Spleen (tissue), 11 donors: Measurements from ENCODE around the gene BRF1. TPM values are rescaled to one million over a fixed set of nuclear protein-coding genes. Genes with fewer than 3 reads are reported as not detected.

Experiments used
- DNase-seq: peaks from one replicate; pipeline ENCODE4 v3.0.0-alpha.2; 2020
- H3K27ac ChIP-seq, 8 donors: fragments of 200-600 bp; sonication (generic) in 7 of 8; 1 replicate in 4 of 8; 2 replicates in 4 of 8; pipeline versions ENCODE4 v1.5.0 to v1.8.0; 2016 to 2021; ENCODE audit warnings: inconsistent platforms in 4 of 8, mild to moderate bottlenecking in 4 of 8, moderate library complexity in 1 of 8
- H3K27me3 ChIP-seq, 7 donors: fragments of 200-600 bp; sonication (generic) in 6 of 7; replicated peaks in 1 of 7; 1 replicate in 4 of 7; 2 replicates in 3 of 7; pipeline versions ENCODE4 v1.5.0 to v1.8.0; 2016 to 2021; ENCODE audit warnings: inconsistent platforms in 3 of 7, mild to moderate bottlenecking in 1 of 7
- H3K36me3 ChIP-seq, 6 donors: fragments of 200-600 bp; sonication (generic) in 5 of 6; 1 replicate in 4 of 6; 2 replicates in 2 of 6; pipeline versions ENCODE4 v1.5.0 to v1.8.0; 2016 to 2021; ENCODE audit warnings: inconsistent platforms in 2 of 6
- H3K4me1 ChIP-seq, 6 donors: fragments of 200-600 bp; sonication (generic) in 5 of 6; 1 replicate in 3 of 6; 2 replicates in 3 of 6; pipeline versions ENCODE4 v1.5.0 to v1.8.0; 2016 to 2021; ENCODE audit warnings: inconsistent platforms in 3 of 6
- H3K4me3 ChIP-seq, 8 donors: fragments of 200-600 bp; sonication (generic) in 7 of 8; 1 replicate in 4 of 8; 2 replicates in 4 of 8; pipeline versions ENCODE4 v1.5.0 to v1.8.0; 2016 to 2021; ENCODE audit warnings: inconsistent platforms in 4 of 8, mild to moderate bottlenecking in 4 of 8, moderate library complexity in 2 of 8
- H3K9me3 ChIP-seq, 8 donors: fragments of 200-600 bp; sonication (generic) in 7 of 8; 1 replicate in 4 of 8; 2 replicates in 4 of 8; pipeline versions ENCODE4 v1.5.0 to v1.8.0; 2016 to 2021; ENCODE audit warnings: inconsistent platforms in 4 of 8
- POLR2A ChIP-seq, 3 donors: fragments of 450-650 bp; IDR thresholded peaks; one replicate each; pipeline ENCODE4 v1.5.1; 2017; ENCODE audit warnings: antibody characterized with exemption in 3 of 3, mild to moderate bottlenecking in 1 of 3
- POLR2AphosphoS5 ChIP-seq, 3 donors: sonication (generic); formaldehyde crosslinking; IDR thresholded peaks; one replicate each; pipeline ENCODE4 v1.5.1; 2017; ENCODE audit warnings: antibody characterized with exemption in 3 of 3
- WGBS, 5 donors: extraction: QIAGEN DNeasy Blood & Tissue Kit in 3 of 5; methylation state at CpG; one replicate each; pipeline versions ENCODE4 v1.1.5 to v1.1.7; 2013 to 2018; 5-methylcytosine and 5-hydroxymethylcytosine counted together
- intact Hi-C: fragments of 100-400 bp; cut with DNase I; formaldehyde crosslinking; loops from one replicate; pipeline ENCODE4 v1.15.0; 2023; ENCODE audit warnings: low total_unique reads
- polyA plus RNA-seq, 3 donors: library from polyadenylated mRNA; stranded (reverse); fragments of 200-250 nt; gene quantifications; one replicate each; pipeline ENCODE4 v1.2.1, GENCODE V29; 2013
- total RNA-seq, 7 donors: library from RNA; depleted of rRNA in 3 of 7; stranded (reverse); fragments of >200 nt in 3 of 7; fragmentation: NEBNext Ultra II Directional in 4 of 7; extraction: Animal tissue kit (Norgen Biotek cat#: 25700) in 4 of 7; gene quantifications; one replicate each; pipeline versions ENCODE4 v1.1.0 to v1.2.1, GENCODE V29; 2016 to 2021
- TF ChIP-seq, protein P1 (sequence below), 11 experiments: fragments of 200-600 bp in 7 of 11; fragments of 450-650 bp in 4 of 11; sonication (generic) in 4 of 11; IDR thresholded peaks in 8 of 11; conservative IDR thresholded peaks in 3 of 11; 1 replicate in 7 of 11; 2 replicates in 4 of 11; pipeline versions ENCODE4 v1.4.0 to v1.8.0; 2016 to 2021; ENCODE audit warnings: antibody characterized with exemption in 11 of 11, inconsistent platforms in 4 of 11, mild to moderate bottlenecking in 1 of 11
- donor health status: healthy with polysubstance abuse.
- donor health status: DM: no; HTN: no; CAD: no; lungs with moderate emphysema.
- donor health status: DM: no; HTN: no; CAD: no.
- donor health status: Bipolar disorder and iron deficiency.
- donor health status: healthy.
- donor health status: DM: no; HTN: no; CAD: no.
- donor health status: DM: yes; HTN: yes; CAD: no.

BRF1 gene
- total and polyA plus RNA-seq, 10 donors: 16.2 to 71.2 (median 49.8) TPM

DNA sequence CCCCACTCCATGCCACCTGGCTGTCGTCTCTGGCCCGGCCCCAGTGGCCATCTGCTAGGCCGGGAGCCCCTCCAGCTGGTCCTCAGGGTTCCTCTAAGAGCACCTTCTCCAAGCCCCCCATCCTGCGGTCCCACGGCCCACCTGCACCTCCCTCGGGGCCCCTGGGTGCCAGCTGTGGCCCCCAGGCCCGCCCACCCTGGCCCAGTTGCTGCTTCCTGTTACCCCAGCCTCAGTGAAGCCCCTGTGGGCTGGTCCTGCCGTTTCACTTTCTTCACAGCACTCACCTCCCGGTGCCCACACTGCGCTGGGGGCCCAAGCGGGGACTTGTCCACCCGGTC lies 92.1 kb downstream of the BRF1 start:
- intact Hi-C loops: no loop called here
- DNase-seq: no peak
- TF ChIP-seq, protein P1, sequence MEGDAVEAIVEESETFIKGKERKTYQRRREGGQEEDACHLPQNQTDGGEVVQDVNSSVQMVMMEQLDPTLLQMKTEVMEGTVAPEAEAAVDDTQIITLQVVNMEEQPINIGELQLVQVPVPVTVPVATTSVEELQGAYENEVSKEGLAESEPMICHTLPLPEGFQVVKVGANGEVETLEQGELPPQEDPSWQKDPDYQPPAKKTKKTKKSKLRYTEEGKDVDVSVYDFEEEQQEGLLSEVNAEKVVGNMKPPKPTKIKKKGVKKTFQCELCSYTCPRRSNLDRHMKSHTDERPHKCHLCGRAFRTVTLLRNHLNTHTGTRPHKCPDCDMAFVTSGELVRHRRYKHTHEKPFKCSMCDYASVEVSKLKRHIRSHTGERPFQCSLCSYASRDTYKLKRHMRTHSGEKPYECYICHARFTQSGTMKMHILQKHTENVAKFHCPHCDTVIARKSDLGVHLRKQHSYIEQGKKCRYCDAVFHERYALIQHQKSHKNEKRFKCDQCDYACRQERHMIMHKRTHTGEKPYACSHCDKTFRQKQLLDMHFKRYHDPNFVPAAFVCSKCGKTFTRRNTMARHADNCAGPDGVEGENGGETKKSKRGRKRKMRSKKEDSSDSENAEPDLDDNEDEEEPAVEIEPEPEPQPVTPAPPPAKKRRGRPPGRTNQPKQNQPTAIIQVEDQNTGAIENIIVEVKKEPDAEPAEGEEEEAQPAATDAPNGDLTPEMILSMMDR (IDR thresholded peaks at IDR 0.05 in 8 of 11, conservative IDR thresholded peaks at IDR 0.05 in 3 of 11): no peak
- TF ChIP-seq POLR2A (IDR thresholded peaks at IDR 0.05): no peak
- TF ChIP-seq POLR2AphosphoS5 (IDR thresholded peaks at IDR 0.05): no peak
- Histone ChIP-seq H3K27ac (no peak overlapping the region), H3K36me3 (peaks cover 0 to 51% (median 31%) of the 10 kb centered on the region in 6 donors), H3K9me3 (no peaks in the 10 kb centered on the region), H3K4me1 (peaks cover 11 to 55% (median 27%) of the 10 kb centered on the region in 6 donors), H3K4me3 (no peak overlapping the region), H3K27me3 (peaks cover 0 to 12% (median 0%) of the 10 kb centered on the region in 7 donors)
- WGBS, 5 donors: 85 to 93% (median 87%) methylated on average over 12 of the region's 12 CpGs

- TF ChIP-seq POLR2AphosphoS5 (IDR thresholded peaks at IDR 0.05): peak in 1 of 3 donors; percentile 8
- TF ChIP-seq POLR2A (IDR thresholded peaks at IDR 0.05): no peak
- H3K36me3 ChIP-seq: peaks cover 0 to 46% (median 28%) of the 10 kb centered on the region in 6 donors
- no peak for DNase-seq
- H3K27ac ChIP-seq: no peak overlapping the region
- H3K27me3 ChIP-seq: peaks cover 0 to 17% (median 0%) of the 10 kb centered on the region in 7 donors
- H3K9me3 ChIP-seq: no peaks in the 10 kb centered on the region
- no peak overlapping the region for H3K4me3 ChIP-seq
- intact Hi-C loops: no loop called here
- H3K4me1 ChIP-seq: peaks cover 10 to 54% (median 23%) of the 10 kb centered on the region in 6 donors
- 90 to 94% (median 91%) methylated on average over 24 to 25 of the region's 25 CpGs for WGBS, 5 donors
These were observed 92.6 kb downstream of the BRF1 start for GRCh38 chr14:105207996-105208737.

DNA sequence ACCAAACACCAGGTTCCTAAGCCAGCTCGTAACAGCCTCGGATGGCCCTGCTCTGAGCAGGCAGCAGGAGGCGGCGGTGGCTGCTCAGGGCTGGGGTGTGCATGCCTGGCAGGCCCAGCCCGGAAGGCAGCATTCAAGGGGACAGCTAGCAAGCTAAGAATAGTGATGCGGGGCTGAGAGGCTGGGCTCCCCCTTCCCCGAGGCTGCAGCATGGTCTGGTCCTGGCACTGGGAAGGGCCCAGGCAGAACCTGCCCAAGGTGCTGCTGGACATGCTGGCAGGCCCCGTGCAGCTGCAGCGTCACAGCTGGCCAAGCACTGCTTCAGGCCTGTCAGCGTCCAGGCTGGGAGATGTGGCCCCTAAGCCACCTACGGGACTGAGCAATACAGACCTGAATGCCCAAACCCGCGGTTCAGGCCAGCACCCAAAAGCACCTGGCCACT lies 93.3 kb downstream of the BRF1 start:
- WGBS, 5 donors: 68 to 91% (median 85%) methylated on average over 10 to 13 of the region's 13 CpGs
- intact Hi-C loops: no loop called here
- no peak for DNase-seq

GRCh38 chr14:105206873-105207272 lies 93.9 kb downstream of the BRF1 start:
- Histone ChIP-seq H3K4me3 (no peak overlapping the region), H3K36me3 (peaks cover 0 to 33% (median 22%) of the 10 kb centered on the region in 6 donors), H3K4me1 (peaks cover 16 to 56% (median 29%) of the 10 kb centered on the region in 6 donors), H3K27ac (no peak overlapping the region), H3K9me3 (no peaks in the 10 kb centered on the region), H3K27me3 (peaks cover 0 to 29% (median 6%) of the 10 kb centered on the region in 7 donors)
- intact Hi-C loops: no loop called here
- TF ChIP-seq, protein P1 (IDR thresholded peaks at IDR 0.05 in 8 of 11, conservative IDR thresholded peaks at IDR 0.05 in 3 of 11): no peak
- no peak for TF ChIP-seq POLR2AphosphoS5 (IDR thresholded peaks at IDR 0.05)
- no peak for TF ChIP-seq POLR2A (IDR thresholded peaks at IDR 0.05)
- no peak for DNase-seq
- WGBS, 5 donors: 42 to 88% (median 63%) methylated on average over 1 to 5 of the region's 5 CpGs

More for the DNA sequence above, 93.3 kb downstream of the BRF1 start:
- Histone ChIP-seq H3K4me1 (peaks cover 12 to 55% (median 25%) of the 10 kb centered on the region in 6 donors), H3K4me3 (no peak overlapping the region), H3K27me3 (peaks cover 0 to 23% (median under 1%) of the 10 kb centered on the region in 7 donors), H3K36me3 (peaks cover 0 to 39% (median 23%) of the 10 kb centered on the region in 6 donors), H3K27ac (no peak overlapping the region), H3K9me3 (no peaks in the 10 kb centered on the region)
- TF ChIP-seq POLR2AphosphoS5 (IDR thresholded peaks at IDR 0.05) (peak in 1 of 3 donors; percentile 32), POLR2A (IDR thresholded peaks at IDR 0.05) (no peak)
- TF ChIP-seq, protein P1 (IDR thresholded peaks at IDR 0.05 in 8 of 11, conservative IDR thresholded peaks at IDR 0.05 in 3 of 11): no peak
